ENCODE results near the gene EFCAB8. TPM values are rescaled to one million over a fixed set of nuclear protein-coding genes. Genes with fewer than 3 reads are reported as not detected.
A peak's percentile ranks its signal among the peaks of the same experiment; 100 is the strongest.
"Not testable (repeated sequence)": the region's sequence is repeated elsewhere in the genome, so short reads cannot be mapped to it uniquely, and the experiment has no call there.

EFCAB8 gene
- total RNA-seq, 1 donor from 2014 or later = 0.05 TPM

- no peak for DNase-seq (ENCODE audit: low read depth)
Measured at GRCh38 chr20:32972181-32973076, 113.7 kb downstream of the EFCAB8 start.

- no peak for DNase-seq (ENCODE audit: low read depth)
Measured at GRCh38 chr20:32973077-32973717, 114.5 kb downstream of the EFCAB8 start.

- DNase-seq (ENCODE audit: low read depth) = not testable (repeated sequence)
Measured at GRCh38 chr20:32974204-32975064, 115.7 kb downstream of the EFCAB8 start.

GRCh38 chr20:32975121-32975520 is 116.4 kb downstream of the EFCAB8 start:
- DNase-seq (ENCODE audit: low read depth) = not testable (repeated sequence)

- DNase-seq (ENCODE audit: low read depth) = no peak
Measured at GRCh38 chr20:32975698-32976674, 117.3 kb downstream of the EFCAB8 start.

- DNase-seq (ENCODE audit: low read depth) = no peak
Measured at GRCh38 chr20:32976746-32977145, 118.0 kb downstream of the EFCAB8 start.

GRCh38 chr20:32977281-32978008 is 118.7 kb downstream of the EFCAB8 start:
- DNase-seq (ENCODE audit: low read depth) = no peak

GRCh38 chr20:32978009-32978335 is 119.2 kb downstream of the EFCAB8 start:
- no peak for DNase-seq (ENCODE audit: low read depth)

- no peak for DNase-seq (ENCODE audit: low read depth)
Measured at GRCh38 chr20:32979201-32979998, 120.7 kb downstream of the EFCAB8 start.

GRCh38 chr20:32980131-32980941 is 121.6 kb downstream of the EFCAB8 start:
- no peak for DNase-seq (ENCODE audit: low read depth)

- DNase-seq (ENCODE audit: low read depth) = no peak
Measured at GRCh38 chr20:32980990-32981389, 122.3 kb downstream of the EFCAB8 start.

- peak; percentile 6 for DNase-seq (ENCODE audit: low read depth)
Measured at GRCh38 chr20:32982617-32983458, 124.1 kb downstream of the EFCAB8 start.

- no peak for DNase-seq (ENCODE audit: low read depth)
Measured at GRCh38 chr20:32983459-32984112, 124.9 kb downstream of the EFCAB8 start.

- no peak for DNase-seq (ENCODE audit: low read depth)
Measured at GRCh38 chr20:32984196-32984595, 125.5 kb downstream of the EFCAB8 start.

GRCh38 chr20:32984631-32985354 is 126.1 kb downstream of the EFCAB8 start:
- DNase-seq (ENCODE audit: low read depth) = no peak

GRCh38 chr20:32985596-32985995 is 126.9 kb downstream of the EFCAB8 start:
- DNase-seq (ENCODE audit: low read depth) = no peak
